ENCODE measurements around the gene DENND6B.

DENND6B gene

GRCh38 chr22:50267591-50268390 is 59.0 kb downstream of the DENND6B start:
- peak; percentile 79 for DNase-seq

GRCh38 chr22:50266994-50267393 is 59.8 kb downstream of the DENND6B start:
- no peak for DNase-seq

GRCh38 chr22:50264946-50265669 is 61.7 kb downstream of the DENND6B start:
- DNase-seq, result no peak

- DNase-seq, result no peak
Observed at GRCh38 chr22:50264104-50264745, 62.6 kb downstream of the DENND6B start.

- no peak for DNase-seq
Observed at GRCh38 chr22:50262973-50263617, 63.7 kb downstream of the DENND6B start.

- no peak for DNase-seq
Observed at GRCh38 chr22:50262460-50262911, 64.3 kb downstream of the DENND6B start.

- no peak for DNase-seq
Observed at GRCh38 chr22:50261615-50262459, 65.0 kb downstream of the DENND6B start, which contains the start of gene MAPK12. MAPK12 (minus strand) TSS chr22:50261683; CDS start chr22:50261509, 174 bp downstream.

GRCh38 chr22:50260801-50261614 is 65.8 kb downstream of the DENND6B start:
- peak; percentile 63 for DNase-seq

GRCh38 chr22:50260434-50260800 is 66.4 kb downstream of the DENND6B start:
- no peak for DNase-seq

- DNase-seq, result no peak
Observed at GRCh38 chr22:50259302-50259701, 67.5 kb downstream of the DENND6B start.
